ENCODE measurements around the gene SYPL2.

GRCh38 chr1:109485001-109485400 lies 18.7 kb downstream of the SYPL2 start:
- TF ChIP-seq CTCF (IDR thresholded peaks at IDR 0.05) (no peak), POLR2A (IDR thresholded peaks at IDR 0.05) (no peak)

Data from esophagus squamous epithelium (tissue), 4 donors.